Breast epithelium (tissue), 3 donors: ENCODE measurements around the gene ABCC1.

ENCODE experiments used
- POLR2A ChIP-seq: fragments of 450-650 bp; IDR thresholded peaks from one replicate; pipeline ENCODE4 v1.6.1; 2016; ENCODE audit warnings: antibody characterized with exemption, mild to moderate bottlenecking, moderate library complexity
- POLR2AphosphoS5 ChIP-seq, 3 donors: sonication (generic); formaldehyde crosslinking; IDR thresholded peaks; one replicate each; pipeline ENCODE4 v1.6.1; 2017; ENCODE audit warnings: antibody characterized with exemption in 3 of 3
- TF ChIP-seq, protein P1 (sequence below), 3 donors: fragments of 450-650 bp; IDR thresholded peaks; one replicate each; pipeline ENCODE4 v1.5.1; 2016 to 2017; ENCODE audit warnings: antibody characterized with exemption in 3 of 3, mild to moderate bottlenecking in 3 of 3, moderate library complexity in 3 of 3

GRCh38 chr16:15932939-15933338, 16.5 kb upstream of the ABCC1 start:
- no peak for TF ChIP-seq POLR2AphosphoS5 (IDR thresholded peaks at IDR 0.05)
- TF ChIP-seq, protein P1, sequence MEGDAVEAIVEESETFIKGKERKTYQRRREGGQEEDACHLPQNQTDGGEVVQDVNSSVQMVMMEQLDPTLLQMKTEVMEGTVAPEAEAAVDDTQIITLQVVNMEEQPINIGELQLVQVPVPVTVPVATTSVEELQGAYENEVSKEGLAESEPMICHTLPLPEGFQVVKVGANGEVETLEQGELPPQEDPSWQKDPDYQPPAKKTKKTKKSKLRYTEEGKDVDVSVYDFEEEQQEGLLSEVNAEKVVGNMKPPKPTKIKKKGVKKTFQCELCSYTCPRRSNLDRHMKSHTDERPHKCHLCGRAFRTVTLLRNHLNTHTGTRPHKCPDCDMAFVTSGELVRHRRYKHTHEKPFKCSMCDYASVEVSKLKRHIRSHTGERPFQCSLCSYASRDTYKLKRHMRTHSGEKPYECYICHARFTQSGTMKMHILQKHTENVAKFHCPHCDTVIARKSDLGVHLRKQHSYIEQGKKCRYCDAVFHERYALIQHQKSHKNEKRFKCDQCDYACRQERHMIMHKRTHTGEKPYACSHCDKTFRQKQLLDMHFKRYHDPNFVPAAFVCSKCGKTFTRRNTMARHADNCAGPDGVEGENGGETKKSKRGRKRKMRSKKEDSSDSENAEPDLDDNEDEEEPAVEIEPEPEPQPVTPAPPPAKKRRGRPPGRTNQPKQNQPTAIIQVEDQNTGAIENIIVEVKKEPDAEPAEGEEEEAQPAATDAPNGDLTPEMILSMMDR (IDR thresholded peaks at IDR 0.05): no peak
- no peak for TF ChIP-seq POLR2A
